SK-N-SH (cell line): ENCODE measurements around the gene TRMU.

ENCODE experiments used
- FOXM1 ChIP-seq: IDR thresholded peaks from 2 replicates; pipeline ENCODE4 v1.4.0; 2012; ENCODE audit warnings: low read depth, mild to moderate bottlenecking
- GABPA ChIP-seq: IDR thresholded peaks from 2 replicates; pipeline ENCODE4 v1.4.0; 2012; ENCODE audit warnings: low read depth, mild to moderate bottlenecking
- MEF2A ChIP-seq: IDR thresholded peaks from 2 replicates; pipeline ENCODE4 v1.4.0; 2012; ENCODE audit warnings: low read depth, borderline replicate concordance
- NRF1 ChIP-seq: IDR thresholded peaks from 2 replicates; pipeline ENCODE4 v1.6.1; 2012; ENCODE audit warnings: low read depth, mild to moderate bottlenecking, low read length
- POLR2AphosphoS5 ChIP-seq: IDR thresholded peaks from 2 replicates; pipeline ENCODE4 v1.6.1; 2012; ENCODE audit warnings: low read depth, low read length
- TF ChIP-seq, protein P1 (sequence below): fragments of 200-600 bp; sonication (generic); IDR thresholded peaks from 2 replicates; pipeline ENCODE4 v1.6.1; 2017; ENCODE audit warnings: antibody characterized with exemption, mild to moderate bottlenecking, moderate library complexity
- TF ChIP-seq, protein P2 (sequence below): fragments of 150-350 bp; IDR thresholded peaks from 2 replicates; pipeline ENCODE4 v1.6.1; 2017; ENCODE audit warnings: antibody characterized with exemption, low read length, low read depth, borderline replicate concordance

- TF ChIP-seq, protein P1, sequence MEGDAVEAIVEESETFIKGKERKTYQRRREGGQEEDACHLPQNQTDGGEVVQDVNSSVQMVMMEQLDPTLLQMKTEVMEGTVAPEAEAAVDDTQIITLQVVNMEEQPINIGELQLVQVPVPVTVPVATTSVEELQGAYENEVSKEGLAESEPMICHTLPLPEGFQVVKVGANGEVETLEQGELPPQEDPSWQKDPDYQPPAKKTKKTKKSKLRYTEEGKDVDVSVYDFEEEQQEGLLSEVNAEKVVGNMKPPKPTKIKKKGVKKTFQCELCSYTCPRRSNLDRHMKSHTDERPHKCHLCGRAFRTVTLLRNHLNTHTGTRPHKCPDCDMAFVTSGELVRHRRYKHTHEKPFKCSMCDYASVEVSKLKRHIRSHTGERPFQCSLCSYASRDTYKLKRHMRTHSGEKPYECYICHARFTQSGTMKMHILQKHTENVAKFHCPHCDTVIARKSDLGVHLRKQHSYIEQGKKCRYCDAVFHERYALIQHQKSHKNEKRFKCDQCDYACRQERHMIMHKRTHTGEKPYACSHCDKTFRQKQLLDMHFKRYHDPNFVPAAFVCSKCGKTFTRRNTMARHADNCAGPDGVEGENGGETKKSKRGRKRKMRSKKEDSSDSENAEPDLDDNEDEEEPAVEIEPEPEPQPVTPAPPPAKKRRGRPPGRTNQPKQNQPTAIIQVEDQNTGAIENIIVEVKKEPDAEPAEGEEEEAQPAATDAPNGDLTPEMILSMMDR, result no peak
- TF ChIP-seq GABPA (no peak), MEF2A (no peak), FOXM1 (no peak), POLR2AphosphoS5 (no peak), NRF1 (no peak)
- TF ChIP-seq, protein P2, sequence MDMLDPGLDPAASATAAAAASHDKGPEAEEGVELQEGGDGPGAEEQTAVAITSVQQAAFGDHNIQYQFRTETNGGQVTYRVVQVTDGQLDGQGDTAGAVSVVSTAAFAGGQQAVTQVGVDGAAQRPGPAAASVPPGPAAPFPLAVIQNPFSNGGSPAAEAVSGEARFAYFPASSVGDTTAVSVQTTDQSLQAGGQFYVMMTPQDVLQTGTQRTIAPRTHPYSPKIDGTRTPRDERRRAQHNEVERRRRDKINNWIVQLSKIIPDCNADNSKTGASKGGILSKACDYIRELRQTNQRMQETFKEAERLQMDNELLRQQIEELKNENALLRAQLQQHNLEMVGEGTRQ, result no peak
Observed at GRCh38 chr22:46372686-46373085, 37.2 kb downstream of the TRMU start.
